Neural progenitor cell (in vitro differentiated cells): Measurements from ENCODE around the gene MSTN.

Experiments used
- CTCF ChIP-seq: fragments of 200-600 bp; sonication (generic); IDR thresholded peaks from 2 replicates; pipeline ENCODE4 v1.5.1; 2017; ENCODE audit warnings: antibody characterized with exemption, mild to moderate bottlenecking
- EZH2 ChIP-seq: fragments of 200-600 bp; sonication (generic); IDR thresholded peaks from 2 replicates; pipeline ENCODE4 v1.6.1; 2017; ENCODE audit warnings: antibody characterized with exemption, mild to moderate bottlenecking, moderate library complexity
- EZH2phosphoT487 ChIP-seq: fragments of 200-600 bp; sonication (generic); IDR thresholded peaks from 2 replicates; pipeline ENCODE4 v1.6.1; 2017; ENCODE audit warnings: antibody characterized with exemption

- TF ChIP-seq CTCF (no peak), EZH2 (no peak), EZH2phosphoT487 (no peak)
Measured at GRCh38 chr2:190110131-190110530, 47.6 kb upstream of the MSTN start.
